IPS DF 6.9 (cell line): ENCODE data around the gene LPP.

ENCODE experiments used
- DNase-seq: peaks from one replicate; pipeline ENCODE4 v3.0.0-alpha.2; 2013; ENCODE audit warnings: low read depth, low spot score
- H3K27ac ChIP-seq: one replicate; pipeline ENCODE4 v1.5.1; 2013; ENCODE audit warnings: low read length, control low read depth
- H3K27me3 ChIP-seq: 2 replicates; pipeline ENCODE4 v1.6.1; 2013; ENCODE audit warnings: mild to moderate bottlenecking, low read length; ENCODE audit not compliant: control insufficient read depth, insufficient read depth
- H3K36me3 ChIP-seq: 2 replicates; pipeline ENCODE4 v1.6.1; 2013; ENCODE audit warnings: low read length; ENCODE audit not compliant: control insufficient read depth, insufficient read depth
- H3K4me1 ChIP-seq: 2 replicates; pipeline ENCODE4 v1.6.1; 2013; ENCODE audit warnings: low read length; ENCODE audit not compliant: control insufficient read depth, insufficient read depth
- H3K4me3 ChIP-seq: 2 replicates; pipeline ENCODE4 v1.5.1; 2013; ENCODE audit warnings: mild to moderate bottlenecking, low read length
- H3K9me3 ChIP-seq: 2 replicates; pipeline ENCODE4 v1.6.1; 2013; ENCODE audit warnings: low read length, inconsistent platforms; ENCODE audit not compliant: control insufficient read depth, insufficient read depth
- WGBS: extraction: QIAGEN DNeasy Blood & Tissue Kit; methylation state at CpG from one replicate; pipeline ENCODE4 v1.1.7; 2013; ENCODE audit warnings: mixed read lengths, missing lambda C conversion rate; ENCODE audit not compliant: insufficient read length, insufficient coverage; 5-methylcytosine and 5-hydroxymethylcytosine counted together

LPP gene

GRCh38 chr3:188294113-188294512 lies 140.2 kb downstream of the LPP start:
- no peaks in the 10 kb centered on the region for H3K27me3 ChIP-seq
- no peak for DNase-seq
- H3K9me3 ChIP-seq, result no peaks in the 10 kb centered on the region
- H3K27ac ChIP-seq, result no peak overlapping the region
- WGBS, result no CpG with 5 or more reads among the region's 3 CpGs
- no peaks in the 10 kb centered on the region for H3K4me1 ChIP-seq
- H3K36me3 ChIP-seq, result no peaks in the 10 kb centered on the region
- H3K4me3 ChIP-seq, result no peak overlapping the region

- no peak overlapping the region for H3K27ac ChIP-seq
- no peak overlapping the region for H3K4me3 ChIP-seq
- no peaks in the 10 kb centered on the region for H3K27me3 ChIP-seq
- no peaks in the 10 kb centered on the region for H3K36me3 ChIP-seq
- H3K9me3 ChIP-seq, result no peaks in the 10 kb centered on the region
- no peak for DNase-seq
- H3K4me1 ChIP-seq, result no peaks in the 10 kb centered on the region; the same call in 1 of the 2 replicates
- WGBS, result no CpG with 5 or more reads among the region's 11 CpGs
Observed at GRCh38 chr3:188294823-188295487, 141.0 kb downstream of the LPP start.

GRCh38 chr3:188295876-188296275 lies 141.9 kb downstream of the LPP start:
- DNase-seq, result no peak
- H3K27me3 ChIP-seq, result no peaks in the 10 kb centered on the region
- no CpG with 5 or more reads among the region's 3 CpGs for whole genome bisulfite sequencing
- H3K36me3 ChIP-seq, result no peaks in the 10 kb centered on the region
- no peak overlapping the region for H3K4me3 ChIP-seq
- no peaks in the 10 kb centered on the region; the same call in 1 of the 2 replicates for H3K4me1 ChIP-seq
- H3K27ac ChIP-seq, result no peak overlapping the region
- H3K9me3 ChIP-seq, result no peaks in the 10 kb centered on the region

GRCh38 chr3:188296761-188297612 lies 143.0 kb downstream of the LPP start:
- no peaks in the 10 kb centered on the region for H3K27me3 ChIP-seq
- H3K9me3 ChIP-seq, result no peaks in the 10 kb centered on the region
- H3K4me3 ChIP-seq, result no peak overlapping the region
- no peak for DNase-seq
- no peak overlapping the region for H3K27ac ChIP-seq
- no peaks in the 10 kb centered on the region for H3K36me3 ChIP-seq
- no peaks in the 10 kb centered on the region; the same call in 1 of the 2 replicates for H3K4me1 ChIP-seq
- WGBS, result no CpG with 5 or more reads among the region's 5 CpGs

- no peak overlapping the region for H3K27ac ChIP-seq
- H3K4me1 ChIP-seq, result no peaks in the 10 kb centered on the region; the same call in 1 of the 2 replicates
- H3K4me3 ChIP-seq, result no peak overlapping the region
- no peak for DNase-seq
- WGBS, result no CpG with 5 or more reads among the region's 3 CpGs
- no peaks in the 10 kb centered on the region for H3K27me3 ChIP-seq
- H3K9me3 ChIP-seq, result no peaks in the 10 kb centered on the region
- no peaks in the 10 kb centered on the region for H3K36me3 ChIP-seq
Observed at GRCh38 chr3:188298585-188298984, 144.6 kb downstream of the LPP start.

- Histone ChIP-seq H3K27ac (no peak overlapping the region), H3K9me3 (no peaks in the 10 kb centered on the region), H3K36me3 (no peaks in the 10 kb centered on the region), H3K27me3 (no peaks in the 10 kb centered on the region), H3K4me1 (no peaks in the 10 kb centered on the region; the same call in 1 of the 2 replicates), H3K4me3 (no peak overlapping the region)
- no peak for DNase-seq
- WGBS, result no CpG with 5 or more reads among the region's 11 CpGs
Observed at GRCh38 chr3:188299068-188299467, 145.1 kb downstream of the LPP start.

- Histone ChIP-seq H3K4me1 (no peaks in the 10 kb centered on the region; the same call in 1 of the 2 replicates), H3K9me3 (no peaks in the 10 kb centered on the region), H3K27ac (no peak overlapping the region), H3K4me3 (no peak overlapping the region), H3K36me3 (no peaks in the 10 kb centered on the region), H3K27me3 (no peaks in the 10 kb centered on the region)
- DNase-seq, result no peak
- no CpG with 5 or more reads among the region's 2 CpGs for WGBS
Observed at GRCh38 chr3:188299708-188300107, 145.8 kb downstream of the LPP start.

- Histone ChIP-seq H3K27me3 (no peaks in the 10 kb centered on the region), H3K4me1 (no peaks in the 10 kb centered on the region; the same call in 1 of the 2 replicates), H3K9me3 (no peaks in the 10 kb centered on the region), H3K27ac (no peak overlapping the region), H3K36me3 (no peaks in the 10 kb centered on the region), H3K4me3 (no peak overlapping the region)
- no CpG with 5 or more reads among the region's 1 CpG for WGBS
- DNase-seq, result no peak
Observed at GRCh38 chr3:188301147-188301546, 147.2 kb downstream of the LPP start.

- DNase-seq, result no peak
- Histone ChIP-seq H3K4me3 (no peak overlapping the region), H3K27ac (no peak overlapping the region), H3K9me3 (no peaks in the 10 kb centered on the region), H3K4me1 (no peaks in the 10 kb centered on the region; the same call in 1 of the 2 replicates), H3K27me3 (no peaks in the 10 kb centered on the region), H3K36me3 (no peaks in the 10 kb centered on the region)
- no CpG with 5 or more reads among the region's 2 CpGs for WGBS
Observed at GRCh38 chr3:188303286-188303799, 149.4 kb downstream of the LPP start.

GRCh38 chr3:188303823-188304222 lies 149.9 kb downstream of the LPP start:
- H3K27ac ChIP-seq, result no peak overlapping the region
- no peak for DNase-seq
- H3K4me3 ChIP-seq, result no peak overlapping the region
- no peaks in the 10 kb centered on the region for H3K9me3 ChIP-seq
- no peaks in the 10 kb centered on the region for H3K27me3 ChIP-seq
- whole genome bisulfite sequencing, result no CpG with 5 or more reads among the region's 3 CpGs
- H3K36me3 ChIP-seq, result no peaks in the 10 kb centered on the region
- no peaks in the 10 kb centered on the region; the same call in 1 of the 2 replicates for H3K4me1 ChIP-seq
